PFSK-1 (cell line): ENCODE results near the gene TIMM13.

Experiments
- FOXP2 ChIP-seq: optimal IDR thresholded peaks from 2 replicates; pipeline ENCODE3; 2011; ENCODE audit warnings: borderline replicate concordance, control low read depth, inconsistent platforms; ENCODE audit not compliant: insufficient read depth; ENCODE audit errors: extremely low read length, extremely low read depth
- POLR2AphosphoS5 ChIP-seq: IDR thresholded peaks from 2 replicates; pipeline ENCODE4 v1.6.1; 2012; ENCODE audit warnings: low read depth, mild to moderate bottlenecking, control low read depth, low read length, moderate library complexity
- REST ChIP-seq, 2 experiments: IDR thresholded peaks; 2 replicates each; pipeline versions ENCODE4 v1.6.1 to v1.8.0; 2011 to 2012; ENCODE audit warnings: low read depth in 2 of 2, low read length in 2 of 2, control low read depth in 1 of 2, inconsistent platforms in 1 of 2, mild to moderate bottlenecking in 1 of 2, moderate library complexity in 1 of 2; ENCODE audit not compliant: insufficient read depth in 1 of 2
- SIN3A ChIP-seq: IDR thresholded peaks from 2 replicates; pipeline ENCODE4 v1.6.1; 2012; ENCODE audit warnings: mild to moderate bottlenecking, low read length, moderate library complexity, borderline replicate concordance; ENCODE audit not compliant: insufficient read depth
- TAF1 ChIP-seq: IDR thresholded peaks from 2 replicates; pipeline ENCODE4 v1.6.1; 2012; ENCODE audit warnings: low read length, control low read depth, borderline replicate concordance; ENCODE audit not compliant: insufficient read depth

TIMM13 gene

DNA sequence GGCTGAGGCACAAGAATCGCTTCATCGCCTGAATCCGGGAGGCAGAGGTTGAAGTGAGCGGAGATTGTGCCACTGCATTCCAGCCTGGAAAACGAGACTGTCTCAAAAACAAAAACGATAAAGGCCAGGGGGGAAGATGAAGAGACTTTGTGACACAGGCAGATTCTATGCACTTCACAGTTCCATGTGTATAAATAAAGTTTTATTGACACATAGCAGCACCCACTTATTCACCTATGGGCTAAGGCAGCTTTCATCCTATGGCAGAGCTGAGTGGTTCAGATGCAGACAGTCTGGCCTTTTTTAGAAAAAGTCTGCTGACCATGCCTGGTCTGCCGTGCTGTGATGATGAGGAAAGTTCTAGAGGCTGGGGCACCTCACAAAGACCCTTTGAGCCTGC is 23.8 kb upstream of the TIMM13 start:
- no peak for TF ChIP-seq POLR2AphosphoS5
- TF ChIP-seq SIN3A: no peak
- no peak for TF ChIP-seq FOXP2
- TF ChIP-seq TAF1: no peak

GRCh38 chr19:2449019-2449418 is 21.6 kb upstream of the TIMM13 start:
- no peak for TF ChIP-seq TAF1
- TF ChIP-seq SIN3A: no peak
- TF ChIP-seq REST (IDR thresholded peaks at IDR 0.05; ENCODE audit: insufficient read depth in 1 of 2, low read depth in 2 of 2, low read length in 2 of 2): no peak
- no peak for TF ChIP-seq POLR2AphosphoS5
- no peak for TF ChIP-seq FOXP2

DNA sequence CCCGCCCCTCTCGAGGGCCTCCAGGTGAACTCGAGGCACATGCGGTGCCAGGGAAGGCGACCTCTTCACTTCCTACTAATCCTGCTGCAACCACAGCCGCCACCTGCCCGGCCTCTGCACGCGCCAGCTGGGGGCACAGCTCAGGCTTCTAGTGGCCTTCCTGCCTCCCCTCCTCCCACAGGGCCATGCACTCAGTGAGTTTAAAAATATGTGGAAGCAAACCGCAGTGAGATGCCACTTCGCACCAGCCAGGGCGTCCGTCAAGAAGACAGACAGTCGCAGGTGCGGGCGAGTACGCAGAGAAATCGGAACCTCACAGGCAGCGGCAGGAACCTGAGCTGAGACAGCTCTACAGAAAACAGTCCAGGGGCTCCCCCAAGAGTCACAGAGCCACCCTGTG is 19.0 kb upstream of the TIMM13 start:
- no peak for TF ChIP-seq TAF1
- TF ChIP-seq POLR2AphosphoS5: no peak
- no peak for TF ChIP-seq REST (IDR thresholded peaks at IDR 0.05; ENCODE audit: insufficient read depth in 1 of 2, low read depth in 2 of 2, low read length in 2 of 2)
- TF ChIP-seq SIN3A: no peak
- TF ChIP-seq FOXP2: no peak

GRCh38 chr19:2444251-2445002 is 17.0 kb upstream of the TIMM13 start:
- TF ChIP-seq SIN3A (no peak), TAF1 (no peak), REST (IDR thresholded peaks at IDR 0.05; ENCODE audit: insufficient read depth in 1 of 2, low read depth in 2 of 2, low read length in 2 of 2) (no peak), POLR2AphosphoS5 (no peak), FOXP2 (no peak)

DNA sequence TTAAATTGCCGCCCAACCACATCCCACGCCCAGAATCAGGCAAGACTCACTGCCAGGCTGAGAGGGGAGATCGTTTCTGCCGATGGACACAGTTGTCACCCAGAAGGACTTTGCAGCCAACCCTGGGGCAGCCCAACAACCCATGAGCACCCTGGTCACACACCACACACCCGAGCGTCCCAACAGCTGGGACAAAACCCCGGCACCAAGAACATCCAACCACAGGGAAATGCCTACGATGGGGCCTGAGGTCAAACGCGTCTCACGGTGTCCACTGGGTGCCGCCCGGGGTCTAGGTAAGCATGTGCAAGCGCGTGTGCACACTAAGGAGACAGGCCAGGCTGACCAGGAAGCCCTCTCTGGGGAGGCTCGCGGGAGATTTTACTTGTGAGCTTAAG is 16.4 kb upstream of the TIMM13 start:
- TF ChIP-seq POLR2AphosphoS5 (no peak), TAF1 (no peak), REST (IDR thresholded peaks at IDR 0.05; ENCODE audit: insufficient read depth in 1 of 2, low read depth in 2 of 2, low read length in 2 of 2) (no peak), SIN3A (no peak), FOXP2 (no peak)
